BE2C (cell line): Measurements from ENCODE around the gene MTRFR.

Experiments used
- DNase-seq: peaks from one replicate; pipeline ENCODE4 v3.0.0-alpha.2; 2020
- H3K27me3 ChIP-seq: fragments of 250-450 bp; sonication (Bioruptor Pico); 2 replicates; pipeline ENCODE4 v1.5.1; 2020; ENCODE audit warnings: mild to moderate bottlenecking
- H3K36me3 ChIP-seq: fragments of 250-450 bp; sonication (Bioruptor Pico); 2 replicates; pipeline ENCODE4 v1.5.1; 2020; ENCODE audit warnings: mild to moderate bottlenecking
- H3K4me1 ChIP-seq: fragments of 250-450 bp; sonication (Bioruptor Pico); 2 replicates; pipeline ENCODE4 v1.5.1; 2020
- H3K4me3 ChIP-seq: 2 replicates; pipeline ENCODE4 v1.5.1; 2011; ENCODE audit warnings: low read depth, low read length
- H3K9me3 ChIP-seq: fragments of 250-450 bp; sonication (Bioruptor Pico); 2 replicates; pipeline ENCODE4 v1.5.1; 2020
- TF ChIP-seq, protein P1 (sequence below): IDR thresholded peaks from 2 replicates; pipeline ENCODE4 v1.5.1; 2012; ENCODE audit warnings: mild to moderate bottlenecking, low read depth, low read length

Gene MTRFR

DNA sequence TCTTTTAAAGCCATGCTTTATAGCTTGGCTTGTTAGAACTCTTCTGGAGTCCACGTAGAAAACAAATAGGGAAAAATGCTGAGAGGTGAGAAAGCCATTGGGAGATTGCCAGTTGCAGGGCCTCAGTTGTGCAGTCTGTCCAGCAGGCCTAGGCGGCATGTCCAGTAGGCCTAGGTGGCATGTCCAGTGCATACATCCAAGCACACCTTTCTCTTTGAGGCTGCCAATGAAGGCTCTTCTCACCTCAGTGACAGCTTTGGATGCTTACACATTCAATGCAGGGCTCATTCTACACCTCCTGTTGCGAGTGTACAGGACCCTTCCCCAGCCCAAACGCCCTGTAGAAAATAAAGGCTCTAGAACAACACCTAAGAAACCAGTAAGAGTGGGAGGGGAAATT, 25.4 kb downstream of the MTRFR start:
- H3K27me3 ChIP-seq: no peaks in the 10 kb centered on the region
- peaks cover 91% of the 10 kb centered on the region for H3K36me3 ChIP-seq
- TF ChIP-seq, protein P1, sequence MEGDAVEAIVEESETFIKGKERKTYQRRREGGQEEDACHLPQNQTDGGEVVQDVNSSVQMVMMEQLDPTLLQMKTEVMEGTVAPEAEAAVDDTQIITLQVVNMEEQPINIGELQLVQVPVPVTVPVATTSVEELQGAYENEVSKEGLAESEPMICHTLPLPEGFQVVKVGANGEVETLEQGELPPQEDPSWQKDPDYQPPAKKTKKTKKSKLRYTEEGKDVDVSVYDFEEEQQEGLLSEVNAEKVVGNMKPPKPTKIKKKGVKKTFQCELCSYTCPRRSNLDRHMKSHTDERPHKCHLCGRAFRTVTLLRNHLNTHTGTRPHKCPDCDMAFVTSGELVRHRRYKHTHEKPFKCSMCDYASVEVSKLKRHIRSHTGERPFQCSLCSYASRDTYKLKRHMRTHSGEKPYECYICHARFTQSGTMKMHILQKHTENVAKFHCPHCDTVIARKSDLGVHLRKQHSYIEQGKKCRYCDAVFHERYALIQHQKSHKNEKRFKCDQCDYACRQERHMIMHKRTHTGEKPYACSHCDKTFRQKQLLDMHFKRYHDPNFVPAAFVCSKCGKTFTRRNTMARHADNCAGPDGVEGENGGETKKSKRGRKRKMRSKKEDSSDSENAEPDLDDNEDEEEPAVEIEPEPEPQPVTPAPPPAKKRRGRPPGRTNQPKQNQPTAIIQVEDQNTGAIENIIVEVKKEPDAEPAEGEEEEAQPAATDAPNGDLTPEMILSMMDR: no peak
- no peaks in the 10 kb centered on the region for H3K4me1 ChIP-seq
- DNase-seq: no peak
- H3K9me3 ChIP-seq: no peaks in the 10 kb centered on the region
- H3K4me3 ChIP-seq: no peak overlapping the region

DNA sequence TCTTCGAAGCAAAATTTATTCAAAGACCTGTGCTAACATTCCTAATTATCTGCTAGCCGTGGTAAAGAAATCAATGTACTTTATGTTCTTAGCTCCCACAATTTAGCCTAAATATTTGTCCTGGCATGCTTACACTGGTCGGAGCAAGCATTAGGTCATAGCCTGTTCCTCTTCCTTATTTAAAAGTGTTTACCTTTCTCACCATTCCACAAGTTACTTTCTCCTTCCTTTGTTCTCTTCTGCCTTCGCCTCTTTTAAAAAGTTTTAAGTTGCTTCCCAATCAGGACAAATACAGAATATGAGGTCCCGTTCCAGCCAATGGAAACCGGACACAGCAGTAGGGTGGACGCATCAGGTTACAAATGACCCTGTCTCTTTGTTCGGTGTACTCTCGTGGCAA, 26.8 kb downstream of the MTRFR start:
- Histone ChIP-seq H3K4me3 (no peak overlapping the region), H3K4me1 (no peaks in the 10 kb centered on the region), H3K36me3 (peaks cover 87% of the 10 kb centered on the region), H3K27me3 (no peaks in the 10 kb centered on the region), H3K9me3 (no peaks in the 10 kb centered on the region)
- DNase-seq: no peak
- TF ChIP-seq, protein P1: no peak

DNA sequence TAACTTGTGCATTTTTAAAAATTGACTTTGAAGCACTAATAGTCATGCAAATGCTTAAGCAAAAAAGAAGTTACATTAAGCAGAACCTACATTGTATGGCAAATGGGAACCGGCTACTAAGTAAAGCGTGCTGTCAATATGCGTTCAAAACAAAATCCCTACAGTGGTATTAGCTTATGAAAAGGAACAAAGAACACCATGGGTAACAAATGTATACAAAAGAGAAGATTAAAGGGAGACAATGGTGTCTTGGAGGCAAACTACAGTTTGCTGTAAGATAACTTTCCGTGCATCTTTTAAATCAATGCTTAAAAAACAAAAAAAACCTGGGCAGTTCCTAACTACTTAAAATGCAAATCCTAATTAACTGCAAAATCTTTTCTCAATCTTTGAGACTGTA, 28.0 kb downstream of the MTRFR start:
- peaks cover 80% of the 10 kb centered on the region for H3K36me3 ChIP-seq
- no peaks in the 10 kb centered on the region for H3K9me3 ChIP-seq
- TF ChIP-seq, protein P1: no peak
- H3K4me1 ChIP-seq: no peaks in the 10 kb centered on the region
- DNase-seq: no peak
- no peak overlapping the region for H3K4me3 ChIP-seq
- no peaks in the 10 kb centered on the region for H3K27me3 ChIP-seq

DNA sequence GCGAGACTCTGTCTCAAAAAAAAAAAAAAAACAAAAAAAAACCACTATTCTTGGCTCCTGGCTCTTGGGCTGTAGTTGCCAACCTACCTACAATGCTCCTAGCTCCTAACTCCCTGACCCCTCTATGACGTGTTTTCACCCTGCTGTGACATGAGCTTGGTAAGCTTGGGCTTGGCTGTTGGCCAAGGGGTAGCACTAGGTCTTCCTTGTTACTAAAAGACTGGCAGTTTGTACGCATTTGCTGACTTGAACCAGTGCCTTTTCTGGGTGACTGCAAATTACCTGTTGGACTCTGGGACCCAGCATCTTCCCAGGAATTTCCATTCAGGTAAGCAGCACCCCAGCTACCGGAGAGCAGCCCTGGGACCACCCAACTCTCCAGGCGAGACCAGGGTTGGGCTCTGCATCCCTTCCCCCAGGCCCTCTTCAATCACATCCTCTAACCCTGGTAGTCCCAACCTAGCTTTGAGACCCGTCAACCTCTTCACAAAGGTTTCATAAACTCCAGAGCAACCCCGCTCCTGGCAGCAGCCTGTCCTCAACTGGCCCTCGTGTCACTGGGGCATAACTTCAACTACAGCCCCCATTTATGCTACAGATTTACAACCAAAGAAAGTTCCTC, 30.1 kb downstream of the MTRFR start:
- peaks cover 71% of the 10 kb centered on the region for H3K36me3 ChIP-seq
- TF ChIP-seq, protein P1: no peak

DNA sequence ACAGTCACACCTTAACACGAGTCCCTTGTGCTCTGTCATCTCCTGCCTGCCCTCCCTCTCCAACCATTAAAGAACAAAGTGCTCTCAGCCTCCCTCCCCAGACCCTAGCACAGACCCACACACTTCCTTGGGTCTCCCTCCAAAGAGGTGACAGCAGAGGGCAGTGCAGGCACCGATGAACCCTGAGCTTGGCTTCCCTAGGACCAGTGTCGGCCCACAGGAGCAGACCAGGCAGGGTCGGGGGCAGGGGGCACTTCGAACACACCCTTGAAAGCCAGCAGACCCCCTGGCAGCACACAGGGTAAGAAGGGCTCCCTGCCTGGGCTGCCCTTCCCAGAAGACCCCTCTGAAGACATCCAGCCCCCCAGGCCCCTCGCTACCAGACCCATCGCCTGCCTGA, 31.4 kb downstream of the MTRFR start:
- Histone ChIP-seq H3K4me1 (peaks cover 16% of the 10 kb centered on the region), H3K4me3 (no peak overlapping the region), H3K36me3 (peaks cover 66% of the 10 kb centered on the region), H3K9me3 (no peaks in the 10 kb centered on the region), H3K27me3 (no peaks in the 10 kb centered on the region)
- TF ChIP-seq, protein P1: peak; percentile 50
- DNase-seq: peak; percentile 44

More for the DNA sequence above, 30.1 kb downstream of the MTRFR start:
- Histone ChIP-seq H3K4me3 (no peak overlapping the region), H3K27me3 (no peaks in the 10 kb centered on the region), H3K9me3 (no peaks in the 10 kb centered on the region), H3K4me1 (peaks cover 8% of the 10 kb centered on the region; the same call in 1 of the 2 replicates)
- DNase-seq: no peak

DNA sequence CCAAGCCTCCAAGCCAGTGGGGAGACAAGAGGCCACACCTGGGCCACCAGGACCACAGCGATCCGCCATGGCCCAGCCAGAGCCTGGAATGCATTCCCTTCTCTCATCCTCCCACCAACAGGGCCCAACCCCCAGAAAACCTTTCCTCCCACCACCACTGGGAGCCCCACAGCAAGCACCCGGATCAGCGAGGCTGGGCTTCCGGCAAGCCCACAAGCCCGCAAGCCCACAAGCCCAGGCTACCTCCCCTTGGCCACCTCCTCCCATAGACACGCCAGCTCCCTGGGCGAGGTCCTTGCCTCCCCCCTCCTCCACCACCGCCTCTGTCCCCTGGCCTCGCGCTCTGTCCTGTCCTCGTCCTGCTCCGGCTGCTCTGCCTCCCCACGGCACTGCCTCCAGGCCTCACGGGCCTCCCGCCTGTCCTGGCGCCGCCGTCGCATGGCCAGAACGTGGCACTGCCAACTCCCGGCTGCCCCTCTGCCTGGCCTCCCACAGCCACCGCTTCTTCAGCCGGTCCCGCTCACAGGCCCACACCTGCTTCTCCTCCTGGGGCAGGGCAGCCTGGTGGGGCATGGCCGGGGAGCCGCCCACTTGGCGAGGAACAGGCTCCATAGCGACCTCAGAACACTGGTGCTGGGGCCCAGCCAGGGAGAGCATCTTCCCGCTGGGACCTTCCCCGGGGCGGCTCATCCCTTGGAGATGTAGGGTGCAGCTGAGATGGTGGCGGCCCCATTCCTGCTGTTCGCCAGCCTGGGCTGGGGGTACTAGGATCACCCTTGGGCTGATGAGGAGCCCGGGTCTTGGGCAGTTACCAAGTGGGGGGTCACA, 32.8 kb downstream of the MTRFR start:
- TF ChIP-seq, protein P1: no peak
- H3K9me3 ChIP-seq: no peaks in the 10 kb centered on the region
- peaks cover 16% of the 10 kb centered on the region for H3K4me1 ChIP-seq
- H3K27me3 ChIP-seq: no peaks in the 10 kb centered on the region
- H3K4me3 ChIP-seq: no peak overlapping the region
- DNase-seq: no peak
- peaks cover 54% of the 10 kb centered on the region for H3K36me3 ChIP-seq
